NCI-H187 treated with DMSO at 0.1 percent for 48 hours (cell line): ENCODE measurements around the gene C9orf50.
"Not testable (repeated sequence)": the region's sequence is repeated elsewhere in the genome, so short reads cannot be mapped to it uniquely, and the experiment has no call there.

Experiments used
- DNase-seq: peaks from one replicate; lab custom pipeline; 2025; lab: John Stamatoyannopoulos, UW

The C9orf50 gene, protein sequence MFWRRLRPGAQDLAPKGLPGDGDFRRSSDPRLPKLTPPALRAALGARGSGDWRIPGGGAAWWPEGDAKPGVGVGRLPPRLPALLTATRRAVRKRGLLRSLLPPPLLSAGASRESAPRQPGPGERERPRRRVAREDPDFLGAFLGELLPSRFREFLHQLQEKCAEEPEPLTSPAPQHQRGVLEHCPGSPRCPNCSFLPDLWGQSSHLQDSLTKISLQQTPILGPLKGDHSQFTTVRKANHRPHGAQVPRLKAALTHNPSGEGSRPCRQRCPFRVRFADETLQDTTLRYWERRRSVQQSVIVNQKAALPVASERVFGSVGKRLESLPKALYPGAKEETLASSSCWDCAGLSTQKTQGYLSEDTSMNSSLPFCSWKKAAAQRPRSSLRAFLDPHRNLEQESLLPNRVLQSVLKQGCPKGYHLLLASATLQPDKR

DNA sequence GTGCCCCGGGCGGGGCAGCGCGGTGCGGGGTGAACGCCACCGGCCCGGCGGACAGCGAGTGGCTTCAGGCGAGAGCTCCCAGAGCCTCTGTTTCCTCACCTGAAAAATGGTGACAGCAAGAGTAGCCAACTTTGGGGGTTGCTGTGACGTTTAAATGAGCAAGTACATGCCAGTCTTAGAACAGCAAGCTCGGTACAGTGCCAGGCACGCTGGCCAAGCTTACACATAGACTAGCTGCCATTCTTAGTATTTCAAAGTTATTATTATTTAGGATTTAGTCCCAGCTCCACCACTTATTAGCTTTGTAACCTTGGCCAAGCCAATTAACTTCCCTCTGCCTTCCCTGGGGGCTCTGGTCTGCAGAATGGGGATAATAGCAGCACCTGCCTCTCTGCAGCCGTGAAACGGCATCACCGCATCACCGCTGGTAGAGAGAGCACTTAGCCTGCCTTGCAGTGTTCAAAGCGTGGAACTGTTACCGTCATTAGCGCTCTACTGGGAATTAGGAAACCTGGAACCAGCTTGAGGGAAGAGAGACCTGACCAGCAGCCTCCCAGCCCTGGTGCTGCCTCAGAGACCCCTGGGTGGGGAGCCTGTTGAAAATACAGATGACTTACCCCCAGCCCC lies at the start of gene C9orf50:
Gene C9orf50, minus strand, starts transcription at position 433 of the 627 bp plus-strand sequence. CDS start 527 bp downstream, outside the sequence.
- DNase-seq: no peak

DNA sequence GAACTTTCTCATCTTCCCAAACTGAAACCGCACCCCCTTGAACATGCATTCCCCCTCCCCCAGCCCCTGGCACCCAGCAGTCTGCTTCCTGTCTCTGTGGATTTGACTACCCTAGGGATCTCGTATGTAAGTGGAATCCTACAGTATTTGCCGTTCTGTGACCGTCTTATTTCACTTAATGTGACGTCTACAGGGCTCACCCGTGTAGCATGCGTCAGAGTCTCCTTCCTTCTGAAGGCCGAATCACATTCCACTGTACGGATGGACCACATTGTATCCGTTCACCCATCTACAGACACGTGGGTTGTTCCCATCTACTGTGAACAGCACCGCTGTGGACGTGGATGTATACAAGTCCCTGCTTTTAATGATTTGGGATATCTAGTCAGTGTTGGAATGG lies 49.0 kb upstream of the C9orf50 start:
- DNase-seq: no peak

DNA sequence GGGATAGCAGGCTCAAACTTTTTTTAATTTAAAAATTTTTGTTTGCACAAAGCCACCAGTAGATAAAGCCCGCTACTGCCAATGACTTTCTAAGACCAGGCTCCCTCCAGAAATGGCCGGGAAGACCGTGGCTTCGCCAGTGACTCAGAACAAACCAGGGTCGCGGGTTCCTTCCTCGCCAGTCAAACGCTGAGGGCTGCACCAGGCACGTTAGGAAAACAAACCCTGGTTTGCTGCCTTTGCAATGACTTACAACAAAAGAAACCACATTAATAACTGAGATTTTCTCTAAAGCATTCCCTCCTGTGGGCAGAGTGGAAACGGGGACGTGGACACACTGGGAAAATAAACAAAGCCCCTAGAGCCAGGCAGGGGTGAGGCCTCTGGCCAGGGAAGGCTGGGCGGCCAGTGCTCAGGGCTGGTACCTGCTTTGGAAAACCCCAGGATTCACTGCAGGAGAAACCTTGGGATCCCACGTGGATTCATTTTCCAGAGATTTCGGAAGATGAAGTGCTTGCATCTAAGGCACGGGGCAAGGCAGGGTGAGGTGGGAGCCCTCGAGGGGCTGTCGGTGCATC lies 48.3 kb upstream of the C9orf50 start:
- no peak for DNase-seq

DNA sequence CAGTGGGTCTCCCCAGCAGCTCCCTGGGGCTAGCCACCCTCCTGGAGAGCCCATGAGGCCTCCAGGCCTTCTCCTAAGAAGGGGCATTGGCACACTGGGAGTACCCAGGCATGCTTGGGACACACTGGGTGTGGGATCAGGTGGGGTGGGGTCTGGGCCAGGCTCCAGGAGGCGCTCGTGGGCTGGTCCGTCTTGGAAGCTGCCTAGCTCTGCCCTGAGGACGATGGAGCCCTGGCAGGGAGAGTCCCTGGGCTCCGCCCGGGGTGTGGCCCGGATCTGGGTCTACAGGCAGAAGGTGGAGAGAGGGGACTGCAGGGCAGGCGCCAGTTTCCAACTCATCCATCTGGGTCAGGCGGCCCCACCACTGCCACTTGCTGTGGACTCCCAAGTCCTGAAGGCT lies 46.9 kb upstream of the C9orf50 start:
- no peak for DNase-seq

DNA sequence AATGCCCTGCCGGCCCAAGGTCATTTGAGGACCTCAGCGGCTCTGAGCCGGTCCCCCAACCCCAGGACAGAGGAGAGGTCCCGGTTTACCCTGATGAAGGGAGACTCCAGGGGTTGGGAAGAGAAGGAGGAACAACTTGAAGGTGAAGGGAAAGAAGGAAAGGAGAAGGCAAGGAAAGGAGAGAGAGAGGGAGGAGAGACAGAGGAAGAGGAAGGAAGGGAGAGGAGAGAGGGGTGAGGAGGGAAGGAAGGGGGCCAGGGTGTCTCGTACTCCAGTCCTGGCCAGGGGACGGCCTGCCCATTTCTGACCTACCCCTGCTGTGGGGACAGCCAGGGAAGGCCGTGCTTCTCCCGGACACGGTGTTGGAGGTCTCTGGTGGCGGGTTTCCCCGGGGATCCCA lies 46.5 kb upstream of the C9orf50 start:
- DNase-seq: no peak

DNA sequence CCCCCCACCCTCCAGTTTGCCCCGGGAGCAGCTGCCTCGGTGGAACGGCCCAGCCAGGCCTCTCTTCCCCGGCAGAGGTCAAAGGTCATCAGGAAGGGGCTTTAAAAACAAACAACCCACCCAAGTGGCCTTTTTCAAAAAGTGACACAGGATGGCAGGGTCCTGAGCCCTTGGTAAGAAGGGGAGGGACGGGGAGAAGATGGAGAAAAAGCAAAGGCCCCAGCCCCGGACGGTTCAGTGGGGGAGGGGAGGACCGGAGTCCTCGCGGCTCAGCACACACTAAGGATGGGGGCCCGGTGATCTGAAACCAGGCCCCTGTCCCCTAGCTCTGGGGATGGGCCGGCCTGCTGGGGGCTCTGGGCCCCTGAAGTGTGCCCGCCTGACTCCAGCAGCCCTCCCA lies 45.7 kb upstream of the C9orf50 start:
- no peak for DNase-seq

DNA sequence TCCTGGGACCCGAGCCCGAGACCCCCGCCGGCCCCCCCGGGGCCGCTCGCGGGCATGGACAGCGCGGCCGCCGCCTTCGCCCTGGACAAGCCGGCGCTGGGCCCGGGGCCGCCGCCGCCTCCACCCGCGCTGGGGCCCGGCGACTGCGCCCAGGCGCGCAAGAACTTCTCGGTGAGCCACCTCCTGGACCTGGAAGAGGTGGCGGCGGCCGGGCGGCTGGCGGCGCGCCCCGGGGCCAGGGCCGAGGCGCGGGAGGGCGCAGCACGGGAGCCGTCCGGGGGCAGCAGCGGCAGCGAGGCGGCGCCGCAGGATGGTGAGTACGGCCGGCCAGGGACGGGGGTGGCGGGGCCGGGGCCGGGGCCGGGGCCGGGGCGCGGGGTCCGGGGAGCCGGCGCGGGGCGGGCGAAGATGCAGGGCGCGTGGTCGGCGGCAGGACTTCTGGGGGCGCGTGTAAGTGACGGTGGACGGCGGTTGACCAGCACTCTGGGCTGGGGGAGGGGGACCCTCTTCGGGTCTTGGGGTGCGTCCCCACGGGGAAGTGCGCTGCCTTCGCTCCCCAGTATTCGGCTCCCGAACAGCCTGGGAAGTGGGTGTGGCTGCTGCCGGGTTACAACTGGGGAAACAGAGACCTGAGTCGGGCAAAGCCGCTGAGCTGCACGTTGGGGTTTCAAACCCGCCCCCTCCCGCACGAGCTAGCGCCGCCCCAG lies 45.1 kb upstream of the C9orf50 start:
- no peak for DNase-seq

DNA sequence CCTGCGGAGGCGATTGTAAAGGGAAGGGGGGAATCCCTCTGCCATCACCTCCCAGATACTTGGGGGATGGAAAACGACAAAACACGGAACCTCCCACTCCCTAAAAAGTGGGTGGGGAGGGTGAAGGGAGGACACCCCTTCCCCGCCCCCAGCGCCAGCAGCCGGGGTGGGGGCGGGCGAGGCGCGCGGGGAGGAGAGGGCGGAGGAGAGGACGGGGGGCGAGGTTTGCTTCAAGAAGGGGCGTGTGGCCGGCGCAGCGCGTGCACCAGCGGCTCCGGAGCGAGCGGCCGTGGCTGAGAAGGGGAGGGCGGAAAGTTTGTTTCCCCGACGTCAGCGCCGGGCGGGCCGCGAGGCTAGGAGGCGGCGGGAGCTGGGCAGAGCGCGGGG lies 44.5 kb upstream of the C9orf50 start, which contains the start of gene PRRX2:
Gene PRRX2, plus strand, starts transcription at position 259 of the 387 bp plus-strand sequence. CDS start 221 bp downstream, outside the sequence.
- DNase-seq: no peak

DNA sequence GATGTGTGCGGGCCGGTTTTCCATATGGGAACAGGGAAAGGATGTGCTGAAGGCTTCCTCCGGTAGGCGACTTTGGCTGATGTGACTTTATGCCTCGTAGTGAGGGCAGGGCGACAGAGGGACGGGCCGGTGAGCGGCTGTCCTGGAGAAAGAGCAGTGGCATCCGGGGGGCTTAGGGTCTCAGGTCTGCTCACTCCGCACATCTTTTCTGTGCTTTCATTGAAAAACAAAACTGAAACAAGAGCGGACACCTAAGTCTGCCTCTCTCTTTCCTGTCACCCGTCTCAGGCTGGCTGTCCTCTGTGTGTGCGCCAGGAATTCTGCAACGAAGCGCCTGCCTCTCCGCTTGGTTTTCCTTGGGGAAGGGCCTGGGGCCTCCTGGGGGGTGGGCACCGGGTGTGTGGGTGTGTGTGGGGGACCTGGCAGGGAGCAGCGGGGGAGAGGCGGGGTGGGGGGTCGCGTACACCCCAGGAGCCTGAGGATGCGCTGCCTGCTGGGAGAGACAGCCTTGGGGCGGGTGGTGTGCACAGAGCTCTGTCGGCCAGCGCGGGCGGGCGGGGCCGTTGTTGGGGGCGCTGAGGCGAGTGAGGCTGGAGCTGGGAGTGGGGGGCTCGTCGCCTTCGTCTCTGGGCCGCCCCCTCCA lies 44.0 kb upstream of the C9orf50 start:
- no peak for DNase-seq

DNA sequence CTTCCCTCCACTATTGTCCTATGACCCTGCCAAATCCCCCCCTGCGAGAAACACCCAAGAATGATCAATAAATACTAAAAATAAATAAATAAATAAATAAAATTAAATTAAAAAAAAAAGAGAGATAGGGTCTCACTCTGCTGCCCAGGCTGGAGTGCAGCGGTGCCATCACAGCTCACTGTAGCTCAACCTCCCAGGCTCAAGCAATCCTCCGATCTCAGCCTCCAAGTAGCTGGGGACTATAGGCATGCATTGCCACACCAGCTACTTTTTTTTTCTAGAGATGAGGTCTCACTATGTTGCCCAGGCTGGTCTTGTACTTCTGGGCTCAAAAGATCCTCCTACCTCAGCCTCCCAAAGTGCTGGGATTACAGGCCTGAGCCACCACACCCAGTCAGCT lies 41.3 kb upstream of the C9orf50 start:
- DNase-seq: not testable (repeated sequence)

DNA sequence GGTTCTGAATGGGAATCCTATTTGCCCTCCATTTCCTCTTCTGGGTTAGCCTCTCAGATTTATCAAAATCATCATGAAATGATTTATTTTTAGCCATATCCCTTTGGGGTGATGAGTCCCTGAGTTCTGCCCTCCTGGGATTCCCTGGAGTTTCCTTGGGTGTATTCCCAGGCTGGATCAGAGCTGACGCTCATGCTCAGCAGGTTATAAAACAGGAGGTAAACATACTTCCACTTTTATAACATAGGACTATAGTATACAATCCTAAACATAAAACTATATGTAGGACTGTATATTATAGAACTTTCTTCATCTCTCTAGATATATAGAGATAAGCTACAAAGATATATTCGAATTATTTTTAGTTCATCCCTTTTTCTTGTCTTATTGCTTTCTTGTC lies 40.1 kb upstream of the C9orf50 start:
- no peak for DNase-seq

DNA sequence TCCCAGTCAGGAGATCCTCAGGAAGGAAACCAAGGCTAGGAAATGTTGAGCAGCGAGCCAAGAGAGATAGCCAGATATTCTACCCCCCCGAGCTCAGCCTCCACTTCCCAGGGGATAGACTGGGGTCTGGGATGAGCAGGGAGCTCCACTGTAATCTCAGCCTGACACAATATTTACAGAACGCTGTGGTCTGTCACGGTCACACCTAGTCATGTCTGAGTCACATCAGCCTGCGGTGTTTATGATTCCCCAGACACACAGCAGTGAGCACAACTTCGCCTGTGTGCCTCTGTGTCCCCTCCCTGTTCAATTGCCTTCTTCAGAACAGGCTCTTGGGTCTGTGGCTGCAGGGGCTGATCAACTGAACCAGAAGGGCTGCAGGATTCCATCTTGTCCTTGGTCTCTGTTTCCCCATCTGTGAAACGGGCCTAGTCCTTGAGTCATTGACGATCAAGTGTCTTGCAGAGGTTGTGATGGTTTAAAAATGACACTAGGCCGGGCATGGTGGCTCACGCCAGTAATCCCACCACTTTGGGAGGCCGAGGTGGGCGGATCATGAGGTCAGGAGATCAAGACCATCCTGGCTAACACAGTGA lies 36.0 kb upstream of the C9orf50 start:
- DNase-seq: no peak

DNA sequence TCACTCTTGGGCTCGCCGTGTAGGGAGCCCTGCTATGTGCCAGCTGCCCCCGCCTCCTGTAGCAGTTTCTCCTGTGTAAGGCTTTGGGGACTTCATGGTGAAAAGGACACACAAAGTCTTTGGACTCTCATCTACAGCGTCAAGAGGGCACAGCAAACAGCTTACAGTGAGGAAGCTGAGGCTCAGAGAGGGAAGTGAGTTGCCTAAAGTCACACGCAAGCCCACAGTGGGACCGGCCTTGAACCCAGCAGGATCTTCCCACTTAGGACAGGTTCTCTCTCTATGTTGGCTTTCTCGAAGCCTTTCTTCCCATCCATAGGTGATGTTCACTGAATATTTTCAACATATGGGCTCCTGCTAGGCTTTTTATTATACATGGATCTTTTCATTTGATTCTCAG lies 34.8 kb upstream of the C9orf50 start:
- no peak for DNase-seq

DNA sequence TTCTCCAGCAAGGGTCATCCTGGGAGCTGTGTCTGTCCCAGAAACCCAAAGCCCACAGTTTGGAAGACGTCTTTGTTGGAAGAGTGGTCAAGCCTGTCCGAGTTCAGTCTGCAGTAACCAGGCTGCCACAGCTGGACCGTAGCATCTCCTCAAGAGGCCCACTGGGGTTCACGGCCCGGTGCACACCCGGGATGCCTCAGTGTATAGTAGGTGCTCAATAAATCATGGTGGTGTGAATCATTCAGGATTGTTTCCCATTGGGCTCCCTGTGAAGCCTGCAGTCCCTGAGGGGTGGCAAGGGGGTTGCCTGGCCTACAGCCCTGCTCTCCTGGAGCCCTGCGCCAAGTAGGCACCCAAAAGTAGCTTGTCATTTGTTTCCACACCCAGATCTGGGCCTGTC lies 34.3 kb upstream of the C9orf50 start:
- DNase-seq: no peak

DNA sequence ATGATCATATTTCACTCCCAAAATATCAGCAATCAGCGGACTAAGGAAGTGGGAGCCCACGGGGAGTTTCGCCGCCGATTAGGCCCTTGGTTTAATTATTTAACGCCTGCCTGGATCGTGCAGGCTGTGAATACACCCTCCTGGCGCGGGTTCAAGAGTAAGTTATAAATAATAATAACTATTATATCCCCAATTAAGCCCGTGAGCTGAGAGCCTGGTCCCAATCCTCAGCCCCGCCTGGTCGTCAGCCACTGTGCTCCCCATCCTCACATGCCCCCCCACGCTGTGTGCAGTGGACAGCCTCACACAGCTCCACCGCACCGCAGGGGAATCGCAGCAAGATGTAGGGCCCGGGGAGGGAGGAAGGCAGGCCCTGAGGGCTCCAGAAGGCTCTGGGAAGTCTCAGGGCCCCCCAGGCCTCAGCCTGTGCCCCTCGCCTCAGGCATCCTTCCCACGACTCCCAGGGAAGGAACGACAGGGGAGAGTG lies 33.7 kb upstream of the C9orf50 start:
- DNase-seq: no peak

DNA sequence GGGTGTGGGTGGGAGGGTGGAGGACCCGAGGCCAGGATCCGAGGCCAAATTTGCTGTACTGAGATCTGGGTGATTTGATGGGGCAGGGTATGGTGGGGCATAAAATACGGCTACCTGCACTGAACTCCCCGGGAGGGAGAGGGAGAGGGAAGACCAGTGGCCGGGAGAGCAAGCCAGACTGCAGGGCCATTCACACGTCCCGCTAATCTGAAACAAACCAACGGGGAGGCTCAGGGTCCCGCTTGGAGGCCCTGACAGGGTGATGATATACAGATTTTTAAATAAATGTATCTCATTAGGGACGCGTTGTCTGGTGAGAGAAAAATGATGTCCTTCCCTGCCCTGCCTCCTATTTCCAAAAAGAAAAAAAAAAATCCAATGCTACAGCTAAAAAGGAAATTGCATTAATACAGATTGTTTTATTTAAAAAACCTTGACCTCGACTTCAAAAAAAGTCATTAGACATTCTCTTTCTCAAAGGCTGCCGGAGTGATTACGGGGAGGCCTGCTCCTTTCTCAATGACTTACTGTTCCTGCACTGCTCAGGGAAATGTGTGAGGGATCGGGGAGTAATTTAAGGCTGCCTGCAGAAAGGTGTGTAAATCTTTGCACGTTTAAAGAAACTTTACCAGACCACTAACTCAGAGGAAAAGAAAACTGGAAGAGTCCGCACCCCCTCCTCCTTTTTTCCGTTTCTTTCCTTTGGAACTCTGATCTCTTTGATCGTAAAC lies 33.1 kb upstream of the C9orf50 start:
- DNase-seq: no peak

DNA sequence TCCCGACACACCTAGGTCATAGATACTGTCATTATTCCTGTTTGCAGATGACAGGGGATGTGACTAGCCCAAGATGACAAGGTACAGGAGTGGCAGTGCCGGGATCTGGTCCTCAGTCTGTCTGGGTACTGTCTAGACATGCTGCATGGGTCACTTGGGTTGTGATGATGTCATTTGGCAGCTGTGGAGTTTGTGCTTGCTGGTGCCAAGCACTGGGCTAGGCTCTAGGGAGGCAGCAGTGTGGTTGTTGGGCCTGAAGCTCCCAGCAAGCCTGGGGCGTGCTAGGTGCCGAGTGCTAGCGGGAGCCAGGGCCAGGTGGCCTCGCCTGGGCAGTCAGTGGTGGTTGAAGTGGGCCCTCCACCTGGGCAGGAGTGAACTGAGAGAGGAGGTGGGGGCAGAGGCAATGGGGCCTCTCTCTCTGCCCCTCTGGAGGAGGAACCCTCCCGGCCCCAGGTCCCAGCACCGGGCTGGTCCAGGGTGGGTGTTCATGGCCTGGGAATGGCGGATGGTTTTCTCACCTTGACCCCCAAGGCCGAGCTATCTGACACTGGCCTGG lies 29.9 kb upstream of the C9orf50 start:
- DNase-seq: no peak

DNA sequence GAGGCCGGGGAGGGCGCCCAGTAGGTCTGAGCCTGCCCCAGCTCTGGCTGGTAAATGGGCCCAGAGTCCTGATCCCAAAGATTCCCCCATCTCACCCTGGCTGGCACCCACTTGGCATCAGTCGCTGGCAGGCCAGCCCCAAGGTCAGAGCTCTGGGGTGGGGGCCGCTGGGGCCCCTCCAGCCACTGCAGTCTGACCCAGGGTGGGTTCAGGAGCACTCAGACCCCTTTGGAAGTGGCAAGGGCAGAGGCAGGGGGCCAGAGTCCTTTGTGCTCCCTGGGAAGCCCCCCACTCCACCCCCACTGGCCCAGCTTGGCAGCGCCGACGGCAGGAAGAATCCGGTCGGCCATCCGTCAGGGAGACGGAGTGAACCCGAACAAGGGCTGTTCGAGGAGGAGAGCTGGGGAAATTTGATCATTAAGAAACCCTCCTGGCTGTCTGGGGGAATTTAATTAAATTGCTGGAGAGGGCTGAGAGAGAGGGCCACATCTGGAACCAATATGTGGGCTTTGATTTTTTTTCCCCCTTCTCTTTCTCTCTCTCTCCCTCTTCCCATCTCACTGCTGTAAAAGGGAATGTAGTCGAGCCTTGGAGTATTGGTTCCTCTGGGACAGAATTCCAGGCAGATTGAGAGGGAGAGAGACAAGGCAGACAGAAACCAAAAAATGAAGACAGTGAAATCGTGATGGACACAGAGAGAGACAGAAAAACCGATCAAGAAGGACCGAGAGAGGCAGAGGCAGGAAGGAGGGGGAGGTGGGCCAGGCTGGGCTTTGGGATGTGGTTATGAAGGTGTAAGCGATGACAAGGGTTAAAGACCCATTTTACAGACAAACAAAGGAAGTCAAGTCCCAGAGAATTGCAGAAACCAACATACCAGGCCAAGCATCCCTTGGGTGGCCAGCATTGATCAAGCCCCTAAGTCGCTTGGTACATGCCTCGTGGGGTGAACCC lies 29.1 kb upstream of the C9orf50 start:
- no peak for DNase-seq

DNA sequence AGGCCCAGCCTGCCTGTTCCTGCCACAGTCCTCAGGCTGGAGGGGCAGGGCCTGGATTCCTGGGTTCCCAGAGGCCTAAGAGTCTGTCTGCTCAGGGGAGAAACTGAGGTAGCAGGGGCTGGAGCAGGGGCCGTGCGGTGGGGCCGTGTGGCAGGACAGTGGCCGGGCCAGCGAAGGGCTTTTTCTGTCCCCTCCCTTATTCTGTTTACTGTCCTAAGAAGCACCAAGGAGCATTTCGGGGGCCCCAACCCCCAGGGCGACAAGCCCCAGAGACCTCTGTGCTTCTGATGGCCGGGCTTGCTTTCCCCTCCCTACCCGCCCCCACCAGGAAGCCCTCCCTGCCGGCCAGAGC lies 27.8 kb upstream of the C9orf50 start:
- DNase-seq: no peak
